Lung (tissue), 12 donors: ENCODE data around the gene POLR2L. TPM values are rescaled to one million over a fixed set of nuclear protein-coding genes. Genes with fewer than 3 reads are reported as not detected.

Experiments used
- ATAC-seq: fragments of 200-7000 bp; cut with Tn5 transposase; one replicate; pipeline ENCODE4 v1.9.1; 2020; ENCODE audit warnings: moderate number of reproducible peaks; ENCODE audit not compliant: insufficient read depth, low FRiP score
- DNase-seq, 3 donors: peaks; one replicate each; pipeline ENCODE4 v3.0.0-alpha.2; 2013 to 2017
- H3K27ac ChIP-seq, 2 donors: one replicate each; pipeline ENCODE4 v1.5.1; 2013; ENCODE audit warnings: mild to moderate bottlenecking in 2 of 2, moderate library complexity in 2 of 2, control low read depth in 1 of 2, inconsistent platforms in 1 of 2, low read depth in 1 of 2, low read length in 1 of 2
- H3K27me3 ChIP-seq, 3 donors: one replicate each; pipeline ENCODE4 v1.5.1; 2013; ENCODE audit warnings: low read length in 2 of 3; ENCODE audit not compliant: control insufficient read depth in 3 of 3, insufficient read depth in 3 of 3
- H3K36me3 ChIP-seq, 4 donors: one replicate each; pipeline ENCODE4 v1.5.1; 2013; ENCODE audit warnings: low read length in 4 of 4, mild to moderate bottlenecking in 1 of 4, moderate library complexity in 1 of 4; ENCODE audit not compliant: control insufficient read depth in 4 of 4, insufficient read depth in 4 of 4
- H3K4me1 ChIP-seq, 5 donors: one replicate each; pipeline ENCODE4 v1.5.1; 2013; ENCODE audit warnings: low read length in 5 of 5, mild to moderate bottlenecking in 2 of 5, moderate library complexity in 1 of 5; ENCODE audit not compliant: control insufficient read depth in 5 of 5, insufficient read depth in 5 of 5
- H3K4me3 ChIP-seq: one replicate; pipeline ENCODE4 v1.5.1; 2013; ENCODE audit warnings: mild to moderate bottlenecking, control low read depth, moderate library complexity
- H3K9ac ChIP-seq, 2 donors: one replicate each; pipeline ENCODE4 v1.5.1; 2013; ENCODE audit warnings: low read length in 2 of 2, control low read depth in 1 of 2; ENCODE audit not compliant: insufficient read depth in 1 of 2
- H3K9me3 ChIP-seq, 4 donors: one replicate each; pipeline ENCODE4 v1.5.1; 2013; ENCODE audit warnings: low read length in 3 of 4, mild to moderate bottlenecking in 1 of 4, moderate library complexity in 1 of 4; ENCODE audit not compliant: control insufficient read depth in 4 of 4, insufficient read depth in 3 of 4
- CTCF ChIP-seq: IDR thresholded peaks from 2 replicates; pipeline ENCODE4 v1.5.1; 2012; ENCODE audit warnings: mild to moderate bottlenecking; ENCODE audit errors: control extremely low read depth, extremely low read depth
- WGBS, 2 donors: extraction: QIAGEN DNeasy Blood & Tissue Kit; methylation state at CpG; one replicate each; pipeline ENCODE4 v1.1.7; 2013; 5-methylcytosine and 5-hydroxymethylcytosine counted together
- polyA plus RNA-seq, 2 donors: library from polyadenylated mRNA; stranded (reverse); fragments of 200-250 nt; gene quantifications; one replicate each; pipeline ENCODE4 v1.2.1, GENCODE V29; 2013
- total RNA-seq, 2 donors: library from RNA; depleted of rRNA in 1 of 2; stranded (reverse); fragments of >200 nt in 1 of 2; gene quantifications; one replicate each; pipeline ENCODE4 v1.2.1, GENCODE V29; 2014 to 2021
- donor health status: control.
- donor health status: control.
- donor health status: Bipolar disorder and iron deficiency.
- donor health status: healthy.
- donor health status: DM: yes; HTN: yes; CAD: no.

POLR2L gene
- total and polyA plus RNA-seq, 4 donors, result 144 to 183 (median 167) TPM

DNA sequence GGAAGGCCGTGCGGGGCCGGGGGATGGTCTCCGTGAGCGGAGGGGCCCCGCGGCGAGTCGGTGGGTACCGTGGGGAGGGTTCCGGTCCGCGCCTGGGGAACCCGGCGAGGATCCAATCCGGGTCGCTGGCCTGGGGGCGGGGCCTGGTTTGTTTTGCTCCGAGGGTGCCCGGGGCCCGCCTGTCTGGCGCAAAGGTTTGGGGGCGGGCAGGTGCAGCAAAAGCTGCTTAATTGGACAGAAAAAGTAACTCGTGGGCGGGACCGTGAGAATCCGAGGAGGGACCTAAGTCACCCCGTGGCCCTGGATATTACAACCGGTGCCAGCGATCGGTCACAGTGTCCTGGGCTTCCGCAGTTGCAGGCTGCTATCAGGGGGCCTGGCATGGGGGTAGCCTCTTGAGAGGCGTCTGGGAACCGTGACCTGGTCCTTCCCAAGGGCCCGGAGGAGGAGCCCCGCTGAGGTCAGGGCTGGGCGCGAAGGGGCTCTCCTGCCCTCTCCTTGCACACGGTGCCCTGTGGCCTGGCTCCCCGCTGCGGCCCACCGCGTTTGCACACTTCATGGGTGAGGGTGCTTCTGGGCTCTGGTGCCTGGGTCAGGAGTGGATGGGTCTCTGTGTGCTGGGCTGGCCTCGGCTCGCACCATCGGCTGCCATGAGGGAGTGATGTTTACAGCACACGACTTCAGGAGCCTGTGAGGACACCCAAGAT is 22.2 kb downstream of the POLR2L start:
- H3K36me3 ChIP-seq, result peaks cover 0 to 37% (median 2%) of the 10 kb centered on the region in 4 donors
- TF ChIP-seq CTCF, result no peak
- ATAC-seq (peak; percentile 50), DNase-seq (peak; percentile 57 to 76 (median 75))
- peak overlapping the region; percentile 85 for H3K4me3 ChIP-seq
- peaks cover 4 to 25% (median 5%) of the 10 kb centered on the region in 5 donors for H3K4me1 ChIP-seq
- peaks cover 0 to 3% (median 0%) of the 10 kb centered on the region in 4 donors for H3K9me3 ChIP-seq
- H3K27ac ChIP-seq, result peak overlapping the region; percentile 94 to 95
- H3K9ac ChIP-seq, result peak overlapping the region in 1 of 2 donors; percentile 37
- WGBS, 2 donors, result 2 to 5% methylated on average over 38 to 47 of the region's 47 CpGs
- no peaks in the 10 kb centered on the region for H3K27me3 ChIP-seq

DNA sequence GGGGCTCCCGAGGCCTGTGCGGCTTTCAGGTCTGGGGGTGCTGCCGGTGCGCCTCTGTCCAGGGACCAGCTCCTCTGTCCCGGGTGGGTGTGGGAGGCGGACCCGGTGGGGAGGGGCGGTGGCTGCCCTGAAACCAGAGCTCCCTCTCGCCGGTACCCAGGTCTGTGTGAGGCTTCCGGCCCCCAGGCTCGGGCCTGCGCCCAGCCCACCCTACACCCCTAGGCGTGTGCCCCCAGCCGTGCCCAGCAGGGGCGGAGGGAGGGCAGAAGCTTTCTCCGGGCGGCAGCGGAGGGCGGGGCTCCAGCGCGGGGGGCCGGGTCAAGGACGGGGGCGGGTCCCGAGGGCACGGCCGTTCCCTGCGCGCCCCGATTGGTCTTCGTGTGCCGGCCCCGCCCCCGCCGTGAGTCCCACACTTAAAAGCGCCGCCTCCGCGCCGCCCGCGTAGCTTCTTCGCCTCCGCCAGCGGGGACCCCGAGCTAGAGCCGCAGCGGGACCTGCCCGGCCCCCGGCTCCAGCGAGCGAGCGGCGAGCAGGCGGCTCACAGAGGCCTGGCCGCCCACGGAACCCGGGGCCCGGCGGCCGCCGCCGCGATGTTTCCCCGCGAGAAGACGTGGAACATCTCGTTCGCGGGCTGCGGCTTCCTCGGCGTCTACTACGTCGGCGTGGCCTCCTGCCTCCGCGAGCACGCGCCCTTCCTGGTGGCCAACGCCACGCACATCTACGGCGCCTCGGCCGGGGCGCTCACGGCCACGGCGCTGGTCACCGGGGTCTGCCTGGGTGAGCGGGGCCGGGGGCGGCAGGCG is 23.0 kb downstream of the POLR2L start:
- Histone ChIP-seq H3K4me3 (peak overlapping the region; percentile 85), H3K27ac (peak overlapping the region; percentile 94 to 95), H3K27me3 (no peaks in the 10 kb centered on the region), H3K36me3 (peaks cover 0 to 29% (median 1%) of the 10 kb centered on the region in 4 donors), H3K9me3 (peaks cover 0 to under 1% (median 0%) of the 10 kb centered on the region in 4 donors), H3K4me1 (peaks cover 4 to 23% (median 5%) of the 10 kb centered on the region in 5 donors), H3K9ac (peak overlapping the region; percentile 4 to 46)
- ATAC-seq (peak; percentile 90), DNase-seq (peak; percentile 90 to 94 (median 90))
- TF ChIP-seq CTCF, result no peak
- WGBS, 2 donors, result 1% methylated on average over 60 to 96 of the region's 96 CpGs

GRCh38 chr11:818396-819128 is 23.8 kb downstream of the POLR2L start, which contains the start of gene PNPLA2:
Gene PNPLA2 (plus strand): TSS chr11:818914. CDS start chr11:819719, 805 bp downstream.
- Histone ChIP-seq H3K27ac (peak within 1 kb of the TSS; percentile 94 to 95), H3K9me3 (no peaks in the 10 kb centered on the region), H3K4me3 (peak within 1 kb of the TSS; percentile 85), H3K36me3 (peaks cover 0 to 23% (median 3%) of the 10 kb centered on the region in 4 donors), H3K9ac (peak within 1 kb of the TSS; percentile 4 to 46), H3K27me3 (no peaks in the 10 kb centered on the region), H3K4me1 (peaks cover 4 to 23% (median 5%) of the 10 kb centered on the region in 5 donors)
- no peak for TF ChIP-seq CTCF
- DNase-seq (peak in 1 of 3 donors; percentile 41), ATAC-seq (peak; percentile 6)
- 18 to 33% methylated on average over 18 to 20 of the region's 20 CpGs for WGBS, 2 donors
